Activated B cell treated with CpG ODN at 0.5 μM for 24 hours (primary cell): ENCODE results near the gene MYL9. TPM values are rescaled to one million over a fixed set of nuclear protein-coding genes. Genes with fewer than 3 reads are reported as not detected.

Experiments used
- ATAC-seq: fragments of 200-7000 bp; cut with Tn5 transposase; one replicate; pipeline ENCODE4 v1.10.0; 2021; ENCODE audit warnings: low read depth, mild to moderate bottlenecking, moderate library complexity
- CTCF ChIA-PET: fragments of 350-600 bp; sonication (Branson Sonifier 250); formaldehyde crosslinking; loops from one replicate; lab custom pipeline; 2021; ENCODE audit warnings: antibody characterized with exemption; lab: Charles Lee
- POLR2A ChIA-PET: fragments of 350-600 bp; sonication (Branson Sonifier 250); formaldehyde crosslinking; loops from one replicate; lab custom pipeline; 2021; ENCODE audit warnings: antibody characterized with exemption; lab: Charles Lee
- DNase-seq: peaks from one replicate; pipeline ENCODE4 v3.0.0; 2022
- H3K27ac Mint-ChIP-seq: one replicate; pipeline ENCODE4 v1.8.0; 2020; ENCODE audit warnings: mixed read lengths
- H3K27me3 Mint-ChIP-seq: one replicate; pipeline ENCODE4 v1.8.0; 2021; ENCODE audit warnings: mixed read lengths
- H3K36me3 Mint-ChIP-seq: one replicate; pipeline ENCODE4 v1.8.0; 2021; ENCODE audit warnings: low read depth, mixed read lengths
- H3K4me1 Mint-ChIP-seq: one replicate; pipeline ENCODE4 v1.8.0; 2021; ENCODE audit warnings: mixed read lengths
- H3K4me3 Mint-ChIP-seq: one replicate; pipeline ENCODE4 v1.8.0; 2020; ENCODE audit warnings: mild to moderate bottlenecking, mixed read lengths
- H3K9me3 Mint-ChIP-seq: one replicate; pipeline ENCODE4 v1.8.0; 2020; ENCODE audit warnings: mixed read lengths
- CTCF ChIP-seq: fragments of 200-600 bp; IDR thresholded peaks from one replicate; pipeline ENCODE4 v1.8.0; 2022; ENCODE audit warnings: antibody characterized with exemption, mild to moderate bottlenecking
- intact Hi-C: fragments of 100-400 bp; cut with micrococcal nuclease; formaldehyde crosslinking; loops from one replicate; pipeline ENCODE4 v1.15.1; 2024
- total RNA-seq: library from RNA; stranded (reverse); gene quantifications from 2 replicates; pipeline ENCODE4 v1.2.3, GENCODE V29; 2022

Gene MYL9
- total RNA-seq, 1 donor from 2014 or later = 5.4 TPM

- no peak overlapping the region for H3K4me3 Mint-ChIP-seq
- peaks cover 10% of the 10 kb centered on the region for H3K4me1 Mint-ChIP-seq
- H3K27ac Mint-ChIP-seq = peak overlapping the region; percentile 12
- CTCF ChIA-PET = no interaction called here
- intact Hi-C loops = no loop called here
- H3K36me3 Mint-ChIP-seq = peaks cover 42% of the 10 kb centered on the region
- no peaks in the 10 kb centered on the region for H3K27me3 Mint-ChIP-seq
- no peaks in the 10 kb centered on the region for H3K9me3 Mint-ChIP-seq
- DNase-seq (no peak), ATAC-seq (no peak)
- POLR2A ChIA-PET = no interaction called here
- no peak for TF ChIP-seq CTCF
These were observed 13.0 kb upstream of the MYL9 start for GRCh38 chr20:36528176-36528874.

DNA sequence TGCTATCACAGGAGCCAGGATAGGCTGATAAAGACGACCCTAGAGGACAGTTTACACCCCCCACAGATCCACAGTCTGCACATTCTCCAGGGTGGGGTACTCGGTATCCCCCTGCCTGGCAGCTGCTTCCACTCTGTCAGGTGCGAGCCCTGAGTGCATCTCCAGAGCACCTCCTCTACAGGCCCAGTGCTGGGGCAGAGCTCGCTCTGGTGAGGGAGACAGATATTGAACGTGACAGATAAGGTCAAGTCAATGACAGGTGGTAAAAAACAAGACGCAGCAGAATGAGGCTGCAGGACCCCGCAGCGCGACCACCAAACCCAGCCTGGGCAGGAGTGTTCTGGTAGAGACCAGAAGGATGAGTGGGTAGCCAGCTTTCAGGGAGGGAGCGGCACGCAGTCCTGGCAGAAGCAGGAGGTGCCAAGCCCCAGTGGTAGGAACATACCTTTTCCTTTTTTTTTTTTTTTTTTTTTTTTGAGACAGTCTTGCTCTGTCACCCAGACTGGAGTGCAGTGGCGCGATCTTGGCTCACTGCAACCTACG lies 12.4 kb upstream of the MYL9 start:
- Mint-ChIP-seq H3K9me3 (no peaks in the 10 kb centered on the region), H3K4me3 (no peak overlapping the region), H3K4me1 (peaks cover 4% of the 10 kb centered on the region), H3K27me3 (no peaks in the 10 kb centered on the region), H3K36me3 (peaks cover 40% of the 10 kb centered on the region), H3K27ac (peak overlapping the region; percentile 12)
- ATAC-seq (no peak), DNase-seq (no peak)
- no peak for TF ChIP-seq CTCF
- POLR2A ChIA-PET = no interaction called here
- intact Hi-C loops = no loop called here
- CTCF ChIA-PET = no interaction called here

GRCh38 chr20:36532388-36532787 lies 8.9 kb upstream of the MYL9 start:
- Mint-ChIP-seq H3K27me3 (no peaks in the 10 kb centered on the region), H3K36me3 (peaks cover 12% of the 10 kb centered on the region), H3K9me3 (no peaks in the 10 kb centered on the region), H3K27ac (no peak overlapping the region), H3K4me1 (no peaks in the 10 kb centered on the region), H3K4me3 (no peak overlapping the region)
- POLR2A ChIA-PET = no interaction called here
- intact Hi-C loops = no loop called here
- ATAC-seq (no peak), DNase-seq (no peak)
- CTCF ChIA-PET = no interaction called here
- TF ChIP-seq CTCF = no peak

DNA sequence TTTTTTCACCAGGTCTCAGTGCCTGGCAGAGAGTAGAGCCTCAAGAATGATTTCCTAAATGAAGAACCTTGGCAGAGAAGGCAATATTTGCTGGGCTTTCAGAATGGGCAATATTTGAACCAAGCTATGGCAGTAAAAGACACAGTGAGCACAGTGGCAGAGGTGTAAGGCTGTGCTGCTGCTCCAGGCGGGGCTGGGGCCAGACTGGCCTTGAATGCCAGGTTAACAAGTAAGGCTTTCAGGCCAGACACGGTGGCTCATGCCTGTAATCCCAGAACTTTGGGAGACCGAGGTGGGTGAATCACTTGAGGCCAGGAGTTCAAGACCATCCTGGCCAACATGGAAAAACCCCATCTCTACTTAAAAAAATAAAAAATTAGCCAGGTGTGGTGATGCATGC lies 8.5 kb upstream of the MYL9 start:
- CTCF ChIA-PET = no interaction called here
- Mint-ChIP-seq H3K27me3 (no peaks in the 10 kb centered on the region), H3K9me3 (no peaks in the 10 kb centered on the region), H3K27ac (no peak overlapping the region), H3K4me1 (no peaks in the 10 kb centered on the region), H3K36me3 (peaks cover 8% of the 10 kb centered on the region), H3K4me3 (no peak overlapping the region)
- TF ChIP-seq CTCF = no peak
- intact Hi-C loops = no loop called here
- ATAC-seq (no peak), DNase-seq (no peak)
- POLR2A ChIA-PET = interaction anchor here (0.5 kb wide), 1 partner anchor 332 kb away, joined by 3 read pairs; no protein-coding TSS in a partner anchor

DNA sequence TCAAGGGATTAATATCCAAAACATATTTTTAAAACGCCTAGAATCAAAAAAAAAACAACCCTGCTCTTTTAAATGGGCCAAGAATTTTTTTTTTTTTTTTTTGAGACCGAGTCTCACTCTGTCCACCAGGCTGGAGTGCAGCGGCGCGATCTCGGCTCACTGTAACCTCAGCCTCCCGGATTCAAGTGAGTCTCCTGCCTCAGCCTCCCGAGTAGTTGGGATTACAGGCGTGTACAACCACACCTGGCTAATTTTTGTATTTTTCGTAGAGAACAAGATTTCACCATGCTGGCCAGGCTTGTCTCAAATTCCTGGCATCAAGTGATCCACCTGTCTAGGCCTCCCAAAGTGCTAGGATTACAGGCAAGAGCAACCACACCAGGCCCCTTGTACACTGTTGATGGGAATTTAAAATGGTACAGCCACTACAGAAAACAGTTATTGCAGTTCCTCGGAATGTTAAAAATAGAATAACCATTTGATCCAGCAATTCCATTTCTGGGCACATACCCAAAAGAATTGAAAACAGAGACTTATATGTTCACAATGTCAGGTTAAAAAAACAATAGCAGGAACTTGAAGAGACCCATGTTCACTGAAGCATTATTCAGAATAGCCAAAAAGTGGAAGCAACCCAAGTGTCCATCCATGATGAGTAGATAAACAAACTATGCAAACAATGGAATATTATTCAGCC lies 3.1 kb upstream of the MYL9 start:
- intact Hi-C loops = no loop called here
- ChIA-PET CTCF (interaction anchor here (0.9 kb wide), 1 partner anchor 50 kb away, joined by 3 read pairs; no protein-coding TSS in a partner anchor), POLR2A (interaction anchor here (0.7 kb wide), 1 partner anchor 449 kb away, joined by 5 read pairs; no protein-coding TSS in a partner anchor)
- Mint-ChIP-seq H3K4me1 (peaks cover 6% of the 10 kb centered on the region), H3K27ac (no peak overlapping the region), H3K4me3 (no peak overlapping the region), H3K9me3 (no peaks in the 10 kb centered on the region), H3K36me3 (no peaks in the 10 kb centered on the region), H3K27me3 (no peaks in the 10 kb centered on the region)
- ATAC-seq (no peak), DNase-seq (no peak)
- TF ChIP-seq CTCF = no peak
